Measurements from ENCODE around the gene NCOA3. TPM values are rescaled to one million over a fixed set of nuclear protein-coding genes. Genes with fewer than 3 reads are reported as not detected.

The NCOA3 gene
- total and polyA plus RNA-seq, 2 of the 8 experiments (the other 6 are each of a cell fraction or from before 2014, with no cell fraction given), result 7.9 to 24.7 TPM

DNA sequence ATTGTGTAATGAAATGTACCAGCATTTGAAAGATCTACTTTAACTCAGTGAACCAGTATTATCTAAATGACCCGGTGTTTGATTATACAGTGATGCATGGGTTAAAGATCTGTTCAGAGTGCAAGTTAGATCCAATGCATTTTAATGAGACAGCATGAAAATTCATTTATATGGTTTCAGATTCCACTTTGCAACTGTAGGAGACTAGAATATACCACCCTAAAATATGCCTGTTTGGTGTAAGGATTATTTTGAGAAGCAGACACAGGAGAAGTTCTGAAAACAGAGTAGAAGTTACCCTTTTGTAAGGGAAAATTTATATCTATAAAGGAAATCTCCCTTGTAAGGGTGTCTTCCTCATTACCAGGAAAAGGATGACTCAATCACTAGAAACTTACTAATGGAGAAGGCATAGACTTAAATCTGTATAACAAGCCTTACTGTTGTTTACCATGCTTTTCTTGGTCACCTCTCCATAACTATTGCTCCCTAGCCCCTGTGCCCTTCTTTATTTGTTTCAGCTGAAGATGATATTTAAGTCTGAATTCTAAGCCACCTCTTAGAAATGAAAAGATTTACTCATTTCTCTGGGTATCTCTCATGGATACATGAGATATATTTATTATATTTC, 105.4 kb downstream of the NCOA3 start (continued):
- TF ChIP-seq SUZ12 (IDR thresholded peaks at IDR 0.05; ENCODE audit: low read length), result no peak
- TF ChIP-seq ZNF274 (IDR thresholded peaks at IDR 0.05; ENCODE audit: borderline replicate concordance, extremely low read depth, low read length), result no peak
- TF ChIP-seq, protein P1, sequence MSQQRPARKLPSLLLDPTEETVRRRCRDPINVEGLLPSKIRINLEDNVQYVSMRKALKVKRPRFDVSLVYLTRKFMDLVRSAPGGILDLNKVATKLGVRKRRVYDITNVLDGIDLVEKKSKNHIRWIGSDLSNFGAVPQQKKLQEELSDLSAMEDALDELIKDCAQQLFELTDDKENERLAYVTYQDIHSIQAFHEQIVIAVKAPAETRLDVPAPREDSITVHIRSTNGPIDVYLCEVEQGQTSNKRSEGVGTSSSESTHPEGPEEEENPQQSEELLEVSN (IDR thresholded peaks at IDR 0.05), result no peak
- no peak for TF ChIP-seq CHD1 (IDR thresholded peaks at IDR 0.05; ENCODE audit: low read depth, low read length)
- no peak for TF ChIP-seq JUN (IDR thresholded peaks at IDR 0.05; ENCODE audit: low read depth, low read length)
- no peak for TF ChIP-seq RFX5 (IDR thresholded peaks at IDR 0.05; ENCODE audit: borderline replicate concordance, low read depth, low read length)
- no peak for TF ChIP-seq SIRT6 (IDR thresholded peaks at IDR 0.05; ENCODE audit: low read length)
